CD4-positive, alpha-beta T cell treated with Interferon alpha-2 for 1 hour (primary cell): ENCODE results near the gene NHEJ1.
"Not testable (repeated sequence)": the region's sequence is repeated elsewhere in the genome, so short reads cannot be mapped to it uniquely, and the experiment has no call there.

Source experiments
- DNase-seq, 2 donors: peaks; one replicate each; pipeline ENCODE4 v3.0.0-alpha.2; 2020 to 2022

Gene NHEJ1

GRCh38 chr2:219160186-219161017 lies at the start of gene NHEJ1:
NHEJ1 (minus strand) TSS chr2:219160815; CDS start chr2:219158362, 2,453 bp downstream.
- peak; percentile 93 to 95 for DNase-seq

GRCh38 chr2:219209236-219210195 lies 48.9 kb upstream of the NHEJ1 start:
- DNase-seq, result no peak

- no peak for DNase-seq
These were observed 47.5 kb upstream of the NHEJ1 start for GRCh38 chr2:219207884-219208740.

GRCh38 chr2:219207134-219207883 lies 46.7 kb upstream of the NHEJ1 start:
- DNase-seq, result no peak

- peak; percentile 94 to 96 for DNase-seq
These were observed 45.9 kb upstream of the NHEJ1 start, which contains the start of gene ZFAND2B for GRCh38 chr2:219206328-219207133. ZFAND2B (plus strand) TSS chr2:219206782; CDS start chr2:219206988, 206 bp downstream.

GRCh38 chr2:219205981-219206327 lies 45.3 kb upstream of the NHEJ1 start:
- DNase-seq, result no peak

- DNase-seq, result no peak
These were observed 44.5 kb upstream of the NHEJ1 start for GRCh38 chr2:219205165-219205538.

- DNase-seq, result no peak
These were observed 44.0 kb upstream of the NHEJ1 start for GRCh38 chr2:219204425-219205164.

GRCh38 chr2:219201331-219201730 lies 40.7 kb upstream of the NHEJ1 start:
- not testable (repeated sequence) for DNase-seq

GRCh38 chr2:219200502-219201326 lies 40.1 kb upstream of the NHEJ1 start:
- peak; percentile 27 to 57 for DNase-seq

GRCh38 chr2:219199470-219200211 lies 39.0 kb upstream of the NHEJ1 start:
- no peak for DNase-seq

GRCh38 chr2:219198974-219199373 lies 38.4 kb upstream of the NHEJ1 start:
- DNase-seq, result no peak

- DNase-seq, result no peak
These were observed 36.8 kb upstream of the NHEJ1 start for GRCh38 chr2:219197388-219197787.

- no peak for DNase-seq
These were observed 26.3 kb upstream of the NHEJ1 start for GRCh38 chr2:219186754-219187456.

GRCh38 chr2:219184121-219184520 lies 23.5 kb upstream of the NHEJ1 start:
- no peak for DNase-seq

- no peak for DNase-seq
These were observed 22.6 kb upstream of the NHEJ1 start for GRCh38 chr2:219183151-219183772.
